Gastrocnemius medialis (tissue), 4 donors: ENCODE results near the gene SLC25A29.

ENCODE experiments used
- POLR2A ChIP-seq, 2 donors: fragments of 450-650 bp; IDR thresholded peaks; one replicate each; pipeline ENCODE4 v1.6.1; 2017; ENCODE audit warnings: antibody characterized with exemption in 2 of 2, mild to moderate bottlenecking in 2 of 2, moderate library complexity in 2 of 2
- TF ChIP-seq, protein P1 (sequence below), 5 experiments: fragments of 450-650 bp in 3 of 5; fragments of 200-600 bp in 2 of 5; sonication (generic) in 2 of 5; IDR thresholded peaks in 4 of 5; conservative IDR thresholded peaks in 1 of 5; 1 replicate in 4 of 5; 2 replicates in 1 of 5; pipeline ENCODE4 v1.5.1; 2016 to 2019; ENCODE audit warnings: antibody characterized with exemption in 5 of 5, mild to moderate bottlenecking in 3 of 5, moderate library complexity in 3 of 5

DNA sequence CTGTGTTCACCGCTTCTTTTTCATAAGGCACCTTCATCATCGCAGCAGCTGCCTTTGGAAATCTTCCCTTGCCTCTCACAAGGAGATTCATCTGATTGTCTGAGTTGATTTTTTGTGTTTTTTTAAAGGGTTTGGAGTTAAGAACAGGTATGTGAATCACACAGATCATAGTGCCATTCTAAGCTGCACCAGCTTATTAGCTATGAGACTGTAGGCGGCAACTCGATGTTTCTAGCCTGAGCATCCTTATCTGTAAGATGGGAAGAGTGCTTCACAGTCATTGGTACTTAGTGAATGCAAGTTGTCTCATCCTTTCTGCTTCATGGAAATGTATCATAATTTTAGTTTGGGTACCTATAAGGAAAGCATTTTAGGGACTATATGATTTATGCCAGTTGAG lies 32.0 kb downstream of the SLC25A29 start:
- TF ChIP-seq, protein P1, sequence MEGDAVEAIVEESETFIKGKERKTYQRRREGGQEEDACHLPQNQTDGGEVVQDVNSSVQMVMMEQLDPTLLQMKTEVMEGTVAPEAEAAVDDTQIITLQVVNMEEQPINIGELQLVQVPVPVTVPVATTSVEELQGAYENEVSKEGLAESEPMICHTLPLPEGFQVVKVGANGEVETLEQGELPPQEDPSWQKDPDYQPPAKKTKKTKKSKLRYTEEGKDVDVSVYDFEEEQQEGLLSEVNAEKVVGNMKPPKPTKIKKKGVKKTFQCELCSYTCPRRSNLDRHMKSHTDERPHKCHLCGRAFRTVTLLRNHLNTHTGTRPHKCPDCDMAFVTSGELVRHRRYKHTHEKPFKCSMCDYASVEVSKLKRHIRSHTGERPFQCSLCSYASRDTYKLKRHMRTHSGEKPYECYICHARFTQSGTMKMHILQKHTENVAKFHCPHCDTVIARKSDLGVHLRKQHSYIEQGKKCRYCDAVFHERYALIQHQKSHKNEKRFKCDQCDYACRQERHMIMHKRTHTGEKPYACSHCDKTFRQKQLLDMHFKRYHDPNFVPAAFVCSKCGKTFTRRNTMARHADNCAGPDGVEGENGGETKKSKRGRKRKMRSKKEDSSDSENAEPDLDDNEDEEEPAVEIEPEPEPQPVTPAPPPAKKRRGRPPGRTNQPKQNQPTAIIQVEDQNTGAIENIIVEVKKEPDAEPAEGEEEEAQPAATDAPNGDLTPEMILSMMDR (IDR thresholded peaks at IDR 0.05 in 4 of 5, conservative IDR thresholded peaks at IDR 0.05 in 1 of 5) = no peak
- TF ChIP-seq POLR2A (IDR thresholded peaks at IDR 0.05) = no peak
